K562 (cell line): Measurements from ENCODE around the gene NBPF19. TPM values are rescaled to one million over a fixed set of nuclear protein-coding genes. Genes with fewer than 3 reads are reported as not detected.
"Not testable (repeated sequence)": the region's sequence is repeated elsewhere in the genome, so short reads cannot be mapped to it uniquely, and the experiment has no call there.

Experiments used
- ATAC-seq: fragments of 200-7000 bp; cut with Tn5 transposase; 3 replicates; pipeline ENCODE4 v1.9.1; 2020; ENCODE audit warnings: moderate library complexity
- BruUV-seq: library from RNA; stranded (reverse); fragments of 400-500 nt; replicated peaks from 2 replicates; lab custom pipeline; 2021; lab: Mats Ljungman, UMichigan
- CTCF ChIA-PET: fragments of 300-600 bp; formaldehyde crosslinking; extraction: SDS; loops from one replicate; lab custom pipeline; 2021; ENCODE audit warnings: low intra/inter-chr PET ratio; lab: Yijun Ruan, JAX
- POLR2A ChIA-PET: fragments of 300-600, 350-650 bp; sonication (Branson Sonifier 250); formaldehyde crosslinking; extraction: SDS; loops from one replicate; lab custom pipeline; 2021; ENCODE audit warnings: antibody characterized with exemption, inconsistent platforms; lab: Yijun Ruan, JAX
- DNase-seq, 4 experiments: peaks; one replicate each; pipeline versions ENCODE4 v3.0.0 to v3.0.0-alpha.2; 2011 to 2018; ENCODE audit warnings: low spot score in 3 of 4, mixed read lengths in 3 of 4; ENCODE audit errors: extremely low read depth in 1 of 4
- FAIRE-seq: peaks from 2 replicates; lab custom pipeline; 2011; peaks lifted over from hg19 to GRCh38; lab: Jason Lieb, UNC
- H2AFZ ChIP-seq: 2 replicates; pipeline ENCODE4 v1.6.0; 2011; ENCODE audit warnings: low read depth, low read length, control low read depth, inconsistent platforms
- H3K27ac ChIP-seq: fragments of 200-600 bp; 3 replicates; pipeline ENCODE4 v1.8.0; 2011; ENCODE audit warnings: low read depth, mild to moderate bottlenecking, control low read depth, inconsistent platforms, low read length, moderate library complexity, mixed read lengths; ENCODE audit errors: extremely low read depth
- H3K27me3 ChIP-seq, 2 experiments: fragments of 300-600 bp in 1 of 2; 2 replicates in 1 of 2; 3 replicates in 1 of 2; pipeline versions ENCODE4 v1.6.0 to v1.8.0; 2011; ENCODE audit warnings: inconsistent platforms in 2 of 2, low read length in 2 of 2, mild to moderate bottlenecking in 1 of 2, mixed read lengths in 1 of 2, moderate library complexity in 1 of 2; ENCODE audit not compliant: control insufficient read depth in 2 of 2, insufficient read depth in 2 of 2
- H3K36me3 ChIP-seq: fragments of 300-600 bp; 3 replicates; pipeline ENCODE4 v1.8.0; 2011; ENCODE audit warnings: mild to moderate bottlenecking, low read length, inconsistent platforms; ENCODE audit not compliant: control insufficient read depth, insufficient read depth
- H3K4me1 ChIP-seq, 2 experiments: fragments of 200-600 bp in 1 of 2; replicated peaks in 1 of 2; 2 replicates in 1 of 2; 3 replicates in 1 of 2; pipeline versions ENCODE4 v1.5.1 to v1.8.0; 2011; ENCODE audit warnings: inconsistent platforms in 2 of 2, low read length in 2 of 2, mild to moderate bottlenecking in 1 of 2, mixed read lengths in 1 of 2, moderate library complexity in 1 of 2; ENCODE audit not compliant: control insufficient read depth in 2 of 2, insufficient read depth in 2 of 2
- H3K4me2 ChIP-seq: 2 replicates; pipeline ENCODE4 v1.6.1; 2011; ENCODE audit warnings: low read length, control low read depth, inconsistent platforms, mixed read lengths; ENCODE audit not compliant: insufficient read depth
- H3K4me3 ChIP-seq: fragments of 200-600 bp; sonication (generic), shearing (Covaris generic); 2 replicates; pipeline ENCODE4 v1.5.1; 2016; ENCODE audit warnings: control low read depth, inconsistent platforms
- H3K79me2 ChIP-seq: fragments of 200-600 bp; 3 replicates; pipeline ENCODE4 v1.8.0; 2011; ENCODE audit warnings: low read length, inconsistent platforms; ENCODE audit not compliant: control insufficient read depth, insufficient read depth
- H3K9ac ChIP-seq, 2 experiments: 2 replicates each; pipeline versions ENCODE4 v1.6.0 to v1.6.1; 2011; ENCODE audit warnings: low read depth in 2 of 2, low read length in 2 of 2, control low read depth in 1 of 2, inconsistent platforms in 1 of 2, mild to moderate bottlenecking in 1 of 2, mixed read lengths in 1 of 2; ENCODE audit not compliant: insufficient read depth in 1 of 2
- H3K9me1 ChIP-seq: one replicate; pipeline ENCODE4 v1.6.0; 2011; ENCODE audit warnings: inconsistent platforms, mild to moderate bottlenecking, low read length, moderate library complexity; ENCODE audit not compliant: control insufficient read depth, insufficient read depth
- H3K9me3 ChIP-seq: replicated peaks from 2 replicates; pipeline ENCODE4 v1.5.1; 2011; ENCODE audit warnings: low read depth, low read length, inconsistent platforms; ENCODE audit not compliant: control insufficient read depth, insufficient read depth
- H4K20me1 ChIP-seq: replicated peaks from 2 replicates; pipeline ENCODE4 v1.6.1; 2011; ENCODE audit warnings: low read length, inconsistent platforms, mixed read lengths; ENCODE audit not compliant: control insufficient read depth, insufficient read depth
- WGBS: fragments of 100-300 bp; shearing (Covaris generic); methylation state at CpG from one replicate; pipeline ENCODE4 v1.1.6; 2016; ENCODE audit warnings: low coverage, mixed read lengths; ENCODE audit not compliant: insufficient coverage; ENCODE audit errors: missing lambda C conversion rate; 5-methylcytosine and 5-hydroxymethylcytosine counted together
- in situ Hi-C: fragments of 300-500 bp; cut with MboI; formaldehyde crosslinking; loops from 4 replicates; pipeline ENCODE4 v1.15.0; 2018; ENCODE audit warnings: inconsistent platforms, mixed read lengths
- intact Hi-C: fragments of 100-400 bp; cut with micrococcal nuclease; formaldehyde crosslinking; loops from 2 replicates; pipeline ENCODE4 v1.14.2; 2022
- polyA plus RNA-seq, 8 experiments: library from polyadenylated mRNA; depleted of rRNA in 4 of 8; stranded (reverse) in 5 of 8; unstranded in 3 of 8; fragments of >200 nt; fragmentation: Nextera tagmentation in 2 of 8; fragmentation: Illumina TruSeq in 1 of 8; extraction: Ambion mirVana in 2 of 8; extraction: Trizol in 1 of 8; gene quantifications; 2 replicates each; pipeline versions ENCODE4 v1.2.1 to v1.2.3, GENCODE V29; 2011 to 2014; ENCODE audit warnings: inconsistent platforms in 1 of 8, missing spikeins in 1 of 8
- total RNA-seq, 7 experiments: library from RNA; depleted of rRNA in 6 of 7; stranded (reverse); fragments of >200 nt in 6 of 7; fragmentation: Illumina TruSeq in 2 of 7; extraction: Trizol in 2 of 7; gene quantifications; 2 replicates each; pipeline versions ENCODE4 v1.2.1 to v1.2.3, GENCODE V29; 2011 to 2021; ENCODE audit warnings: low replicate concordance in 1 of 7

Gene NBPF19
- total and polyA plus RNA-seq, 9 of the 15 experiments (the other 6 are each of a cell fraction or from before 2014, with no cell fraction given) = 0.03 to 1.3 (median 0.58) TPM

DNA sequence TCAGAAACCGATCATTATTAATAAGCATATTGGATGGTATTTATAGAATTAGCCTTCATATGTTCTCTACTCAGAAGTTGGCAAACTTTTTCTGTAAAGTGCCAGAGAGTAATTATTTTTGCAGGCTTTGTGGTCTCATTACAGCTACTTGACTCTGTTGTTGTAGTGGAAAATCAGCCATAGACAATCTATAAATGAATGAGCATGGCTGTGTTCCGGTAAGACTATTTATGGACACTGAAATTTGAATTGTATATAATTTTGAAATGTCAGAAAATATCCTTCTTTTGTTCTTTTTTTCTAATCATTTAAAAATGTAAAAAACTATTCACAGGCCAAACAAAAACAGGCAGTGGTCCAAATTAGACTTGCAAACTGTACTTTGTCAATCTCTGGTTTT lies 22.6 kb upstream of the NBPF19 start:
- H3K4me2 ChIP-seq, H4K20me1 ChIP-seq, H3K79me2 ChIP-seq, H3K9ac ChIP-seq, H3K36me3 ChIP-seq, H2AFZ ChIP-seq, ATAC-seq, H3K9me1 ChIP-seq, BruUV-seq, DNase-seq, H3K9me3 ChIP-seq, POLR2A ChIA-PET, FAIRE-seq, H3K4me1 ChIP-seq, in situ Hi-C loops, H3K27me3 ChIP-seq, CTCF ChIA-PET, H3K27ac ChIP-seq, H3K4me3 ChIP-seq, intact Hi-C loops: not testable (repeated sequence)
- WGBS = 14% methylated on average over 1 of the region's 2 CpGs

DNA sequence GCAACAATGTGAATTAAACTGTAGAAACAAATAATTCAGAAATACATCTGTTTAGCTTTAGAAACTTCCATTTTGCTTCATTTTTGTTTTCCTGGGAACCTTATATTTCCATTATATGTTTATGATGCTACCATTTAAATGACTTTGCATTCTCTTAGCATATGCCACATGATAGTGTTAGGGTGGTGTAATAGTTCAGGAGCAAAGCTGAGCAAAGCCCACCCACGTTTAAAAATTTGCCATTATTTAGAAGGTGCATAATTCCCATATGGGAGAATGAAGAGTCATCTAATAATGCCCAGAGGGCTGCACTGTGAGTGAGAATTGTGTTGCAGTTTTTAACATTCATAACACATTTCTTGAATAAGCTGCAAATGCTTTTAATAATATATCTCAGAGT lies 22.2 kb upstream of the NBPF19 start:
- CTCF ChIA-PET, BruUV-seq, DNase-seq, H3K36me3 ChIP-seq, H3K79me2 ChIP-seq, H4K20me1 ChIP-seq, POLR2A ChIA-PET, in situ Hi-C loops, H3K27me3 ChIP-seq, FAIRE-seq, H2AFZ ChIP-seq, H3K9me3 ChIP-seq, H3K4me2 ChIP-seq, intact Hi-C loops, H3K27ac ChIP-seq, H3K4me1 ChIP-seq, ATAC-seq, H3K9ac ChIP-seq, H3K4me3 ChIP-seq, H3K9me1 ChIP-seq: not testable (repeated sequence)
- WGBS = no CpG with 5 or more reads among the region's 1 CpG

DNA sequence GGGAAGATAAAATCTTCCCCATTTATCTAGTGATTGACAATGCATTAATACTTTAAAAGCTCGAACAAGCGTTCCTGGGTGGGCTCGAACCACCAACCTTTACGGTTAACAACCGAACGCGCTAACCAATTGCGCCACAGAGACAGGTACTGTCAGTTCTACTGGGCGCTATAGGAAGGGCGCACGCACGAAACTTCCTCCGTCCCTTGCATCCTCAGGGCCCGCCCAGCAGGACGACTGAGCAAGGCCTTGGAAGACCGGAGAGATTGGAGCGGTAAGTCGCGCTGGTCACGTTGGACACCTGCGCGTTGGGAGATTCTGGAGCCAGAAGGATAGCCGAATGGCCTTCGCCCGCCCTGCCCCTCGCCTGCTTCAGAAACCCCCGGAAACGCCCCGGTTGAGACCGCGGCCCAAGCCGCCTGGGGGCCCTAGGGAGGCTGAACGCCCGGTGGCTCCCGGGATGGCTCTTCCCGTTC lies 83.5 kb downstream of the NBPF19 start:
- CTCF ChIA-PET, FAIRE-seq, H3K9me3 ChIP-seq, ATAC-seq, H3K9ac ChIP-seq, H3K36me3 ChIP-seq, H3K27ac ChIP-seq, intact Hi-C loops, H3K4me3 ChIP-seq, H3K4me2 ChIP-seq, POLR2A ChIA-PET, DNase-seq, BruUV-seq, H3K27me3 ChIP-seq, H3K4me1 ChIP-seq, in situ Hi-C loops, H2AFZ ChIP-seq, H3K9me1 ChIP-seq, H4K20me1 ChIP-seq, H3K79me2 ChIP-seq: not testable (repeated sequence)
- WGBS = 60% methylated on average over 14 of the region's 36 CpGs

DNA sequence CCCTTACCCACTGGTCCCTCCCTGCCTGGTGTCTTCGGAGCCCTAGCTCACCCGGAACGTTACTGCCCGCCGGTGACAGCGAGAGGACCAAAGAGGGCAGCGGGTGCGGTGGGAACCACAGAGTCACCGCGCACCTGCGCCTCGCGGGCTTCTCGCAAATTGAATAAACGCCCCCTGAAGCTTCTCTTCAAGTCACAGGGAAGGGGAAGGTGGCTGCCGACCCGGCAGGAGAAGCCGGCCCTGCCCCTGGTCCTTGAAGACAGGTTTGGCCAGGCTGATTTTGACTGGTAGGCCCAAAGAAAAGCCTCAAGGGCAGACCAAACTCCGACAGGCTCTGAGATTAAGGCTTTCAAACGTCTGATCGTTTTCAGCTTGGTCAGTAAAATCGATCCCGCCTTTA lies 87.0 kb downstream of the NBPF19 start:
- 100% methylated on average over 1 of the region's 23 CpGs for WGBS
- DNase-seq, H3K27me3 ChIP-seq, H4K20me1 ChIP-seq, H3K9me1 ChIP-seq, H3K79me2 ChIP-seq, H3K4me1 ChIP-seq, H3K9ac ChIP-seq, ATAC-seq, H3K4me3 ChIP-seq, H3K27ac ChIP-seq, BruUV-seq, FAIRE-seq, H3K36me3 ChIP-seq, H2AFZ ChIP-seq, intact Hi-C loops, POLR2A ChIA-PET, H3K9me3 ChIP-seq, in situ Hi-C loops, H3K4me2 ChIP-seq, CTCF ChIA-PET: not testable (repeated sequence)
